GM12878 (cell line): ENCODE results near the gene DPEP1. TPM values are rescaled to one million over a fixed set of nuclear protein-coding genes. Genes with fewer than 3 reads are reported as not detected.

Experiments used
- BCL11A ChIP-seq: IDR thresholded peaks from 2 replicates; pipeline ENCODE4 v1.6.1; 2011; ENCODE audit warnings: low read depth, low read length
- BMI1 ChIP-seq: fragments of 450-650 bp; IDR thresholded peaks from 2 replicates; pipeline ENCODE4 v1.6.1; 2016; ENCODE audit warnings: mild to moderate bottlenecking, moderate library complexity, borderline replicate concordance
- CHD1 ChIP-seq: IDR thresholded peaks from 2 replicates; pipeline ENCODE4 v1.6.1; 2012; ENCODE audit warnings: low read depth, low read length, improper control_type of control experiment
- CHD4 ChIP-seq: fragments of 200-600 bp; sonication (generic); IDR thresholded peaks from 2 replicates; pipeline ENCODE4 v1.6.1; 2016; ENCODE audit warnings: mild to moderate bottlenecking
- DPF2 ChIP-seq: fragments of 450-650 bp; IDR thresholded peaks from 2 replicates; pipeline ENCODE4 v1.6.1; 2017; ENCODE audit warnings: mild to moderate bottlenecking
- FOXM1 ChIP-seq: IDR thresholded peaks from 2 replicates; pipeline ENCODE4 v1.6.1; 2012; ENCODE audit warnings: low read depth, mild to moderate bottlenecking, inconsistent platforms, low read length, moderate library complexity
- HCFC1 ChIP-seq: fragments of 150-350 bp; IDR thresholded peaks from 2 replicates; pipeline ENCODE4 v1.6.1; 2014; ENCODE audit warnings: low read length
- KDM1A ChIP-seq: fragments of 200-600 bp; sonication (generic); IDR thresholded peaks from 2 replicates; pipeline ENCODE4 v1.6.1; 2016; ENCODE audit warnings: borderline replicate concordance
- KLF5 ChIP-seq: fragments of 450-650 bp; IDR thresholded peaks from 2 replicates; pipeline ENCODE4 v1.6.1; 2014; ENCODE audit warnings: mild to moderate bottlenecking; ENCODE audit not compliant: partially characterized antibody
- MEF2A ChIP-seq: IDR thresholded peaks from 2 replicates; pipeline ENCODE4 v1.6.1; 2011; ENCODE audit warnings: low read depth, mild to moderate bottlenecking, low read length, moderate library complexity; ENCODE audit not compliant: insufficient read depth
- MEF2B ChIP-seq: fragments of 450-650 bp; IDR thresholded peaks from 2 replicates; pipeline ENCODE4 v1.6.1; 2018; ENCODE audit warnings: mild to moderate bottlenecking, moderate library complexity; ENCODE audit not compliant: partially characterized antibody, poor library complexity, severe bottlenecking
- MLLT1 ChIP-seq: fragments of 450-650 bp; IDR thresholded peaks from 2 replicates; pipeline ENCODE4 v1.6.1; 2016; ENCODE audit warnings: mild to moderate bottlenecking
- MTA3 ChIP-seq: IDR thresholded peaks from 2 replicates; pipeline ENCODE4 v1.6.1; 2012; ENCODE audit warnings: low read length, inconsistent platforms, borderline replicate concordance
- MXI1 ChIP-seq: fragments of 150-350 bp; IDR thresholded peaks from 2 replicates; pipeline ENCODE4 v1.6.1; 2011; ENCODE audit warnings: low read depth, mild to moderate bottlenecking, inconsistent platforms, low read length, improper control_type of control experiment
- NFYA ChIP-seq: IDR thresholded peaks from 2 replicates; pipeline ENCODE4 v1.6.1; 2011; ENCODE audit warnings: low read depth, mild to moderate bottlenecking, low read length, improper control_type of control experiment, borderline replicate concordance
- NFYB ChIP-seq: IDR thresholded peaks from 2 replicates; pipeline ENCODE4 v1.6.1; 2011; ENCODE audit warnings: low read depth, mild to moderate bottlenecking, low read length, improper control_type of control experiment, moderate library complexity; ENCODE audit not compliant: insufficient read depth
- PAX8 ChIP-seq: fragments of 450-650 bp; IDR thresholded peaks from 2 replicates; pipeline ENCODE4 v1.6.1; 2017; ENCODE audit warnings: mild to moderate bottlenecking, moderate library complexity
- PML ChIP-seq: IDR thresholded peaks from 2 replicates; pipeline ENCODE4 v1.6.1; 2012; ENCODE audit warnings: low read length, inconsistent platforms
- POU2F2 ChIP-seq: IDR thresholded peaks from 3 replicates; pipeline ENCODE4 v1.6.1; 2011; ENCODE audit warnings: low read depth, mild to moderate bottlenecking, low read length, borderline replicate concordance
- RFX5 ChIP-seq: IDR thresholded peaks from 2 replicates; pipeline ENCODE4 v1.6.1; 2011; ENCODE audit warnings: low read depth, low read length, improper control_type of control experiment
- SIX5 ChIP-seq: IDR thresholded peaks from 2 replicates; pipeline ENCODE4 v1.6.1; 2011; ENCODE audit warnings: mild to moderate bottlenecking, low read depth, low read length, moderate library complexity; ENCODE audit not compliant: severe bottlenecking
- WRNIP1 ChIP-seq: IDR thresholded peaks from 2 replicates; pipeline ENCODE4 v1.6.1; 2011; ENCODE audit warnings: low read depth, low read length, improper control_type of control experiment, borderline replicate concordance
- YBX1 ChIP-seq: fragments of 450-650 bp; IDR thresholded peaks from 2 replicates; pipeline ENCODE4 v1.6.1; 2016; ENCODE audit warnings: antibody characterized with exemption
- ZBTB33 ChIP-seq: fragments of 450-650 bp; IDR thresholded peaks from 2 replicates; pipeline ENCODE4 v1.6.1; 2017; ENCODE audit warnings: mild to moderate bottlenecking
- ZNF274 ChIP-seq: IDR thresholded peaks from one replicate; pipeline ENCODE4 v1.8.0; 2011; ENCODE audit not compliant: insufficient read length, insufficient read depth
- polyA plus RNA-seq, 11 experiments: library from polyadenylated mRNA; depleted of rRNA in 4 of 11; unstranded in 6 of 11; stranded (reverse) in 5 of 11; fragments of >200 nt; fragmentation: Nextera tagmentation in 4 of 11; fragmentation: Illumina TruSeq in 1 of 11; extraction: Ambion mirVana in 4 of 11; extraction: Trizol in 1 of 11; gene quantifications; 1 replicate in 1 of 11; 2 replicates in 10 of 11; pipeline versions ENCODE4 v1.2.1 to v1.2.3, GENCODE V29; 2011 to 2016; ENCODE audit warnings: inconsistent platforms in 2 of 11, missing spikeins in 2 of 11, low read depth in 1 of 11
- total RNA-seq, 4 experiments: library from RNA; depleted of rRNA in 3 of 4; stranded (reverse); fragments of >200 nt in 3 of 4; fragmentation: Illumina TruSeq in 1 of 4; extraction: Trizol in 1 of 4; gene quantifications; 2 replicates each; pipeline versions ENCODE4 v1.2.1 to v1.2.3, GENCODE V29; 2013 to 2021
- TF ChIP-seq, protein P1 (sequence below): fragments of 450-650 bp; IDR thresholded peaks from 2 replicates; pipeline ENCODE4 v1.6.1; 2018; ENCODE audit warnings: mild to moderate bottlenecking, low read depth, moderate library complexity; ENCODE audit not compliant: partially characterized antibody

The DPEP1 gene
- total and polyA plus RNA-seq, 10 of the 15 experiments (the other 5 are each of a cell fraction or from before 2014, with no cell fraction given), result not detected

DNA sequence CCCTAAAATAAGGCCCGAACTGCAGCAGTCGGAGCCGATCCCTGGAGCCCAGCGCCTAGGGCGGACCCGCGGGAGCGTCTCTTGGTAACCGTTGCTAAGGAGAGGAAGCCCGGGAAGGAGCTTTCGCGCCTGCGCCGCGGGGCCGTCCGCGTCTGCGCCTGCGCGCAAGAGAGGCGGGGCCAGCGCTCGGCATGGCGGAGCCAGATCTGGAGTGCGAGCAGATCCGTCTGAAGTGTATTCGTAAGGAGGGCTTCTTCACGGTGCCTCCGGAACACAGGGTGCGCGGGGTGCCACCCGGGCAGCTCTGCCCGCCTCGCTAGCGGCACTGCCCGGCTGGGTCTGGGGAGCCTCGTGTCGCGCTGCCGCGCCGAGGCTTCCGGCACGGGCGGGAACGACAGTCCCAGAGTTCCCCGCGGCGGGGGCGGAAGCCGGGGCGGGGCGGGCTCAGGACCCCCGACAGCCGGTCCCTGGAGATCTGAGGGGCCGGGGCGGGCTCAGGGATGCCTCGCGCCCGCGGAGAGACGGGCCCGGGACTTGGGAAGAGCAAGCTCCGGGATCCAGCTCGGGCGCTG is 73.2 kb downstream of the DPEP1 start, which contains the start of gene CDK10 (continued):
- TF ChIP-seq POU2F2 (0 out of 3 replicates have a peak, but pooled peaks have one; percentile 31), BCL11A (no peak), KLF5 (peak; percentile 92), MEF2B (peak; percentile 74), SIX5 (peak; percentile 9), DPF2 (0 out of 2 replicates have a peak, but pooled peaks have one; percentile 57), PML (peak; percentile 96), CHD4 (no peak), MXI1 (peak; percentile 87), YBX1 (no peak), WRNIP1 (no peak), RFX5 (no peak), NFYB (no peak), CHD1 (no peak), PAX8 (no peak), MTA3 (no peak), FOXM1 (no peak), HCFC1 (peak; percentile 52; the same call in 1 of the 2 replicates), ZBTB33 (no peak), MEF2A (no peak), KDM1A (no peak), NFYA (no peak), ZNF274 (no peak), MLLT1 (no peak), BMI1 (peak; percentile 94)
- TF ChIP-seq, protein P1, sequence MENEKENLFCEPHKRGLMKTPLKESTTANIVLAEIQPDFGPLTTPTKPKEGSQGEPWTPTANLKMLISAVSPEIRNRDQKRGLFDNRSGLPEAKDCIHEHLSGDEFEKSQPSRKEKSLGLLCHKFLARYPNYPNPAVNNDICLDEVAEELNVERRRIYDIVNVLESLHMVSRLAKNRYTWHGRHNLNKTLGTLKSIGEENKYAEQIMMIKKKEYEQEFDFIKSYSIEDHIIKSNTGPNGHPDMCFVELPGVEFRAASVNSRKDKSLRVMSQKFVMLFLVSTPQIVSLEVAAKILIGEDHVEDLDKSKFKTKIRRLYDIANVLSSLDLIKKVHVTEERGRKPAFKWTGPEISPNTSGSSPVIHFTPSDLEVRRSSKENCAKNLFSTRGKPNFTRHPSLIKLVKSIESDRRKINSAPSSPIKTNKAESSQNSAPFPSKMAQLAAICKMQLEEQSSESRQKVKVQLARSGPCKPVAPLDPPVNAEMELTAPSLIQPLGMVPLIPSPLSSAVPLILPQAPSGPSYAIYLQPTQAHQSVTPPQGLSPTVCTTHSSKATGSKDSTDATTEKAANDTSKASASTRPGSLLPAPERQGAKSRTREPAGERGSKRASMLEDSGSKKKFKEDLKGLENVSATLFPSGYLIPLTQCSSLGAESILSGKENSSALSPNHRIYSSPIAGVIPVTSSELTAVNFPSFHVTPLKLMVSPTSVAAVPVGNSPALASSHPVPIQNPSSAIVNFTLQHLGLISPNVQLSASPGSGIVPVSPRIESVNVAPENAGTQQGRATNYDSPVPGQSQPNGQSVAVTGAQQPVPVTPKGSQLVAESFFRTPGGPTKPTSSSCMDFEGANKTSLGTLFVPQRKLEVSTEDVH, result no peak
